Body of pancreas (tissue), 4 donors: Measurements from ENCODE around the gene CD46. TPM values are rescaled to one million over a fixed set of nuclear protein-coding genes. Genes with fewer than 3 reads are reported as not detected.

Experiments used
- ATAC-seq: fragments of 150-250 bp; one replicate; pipeline ENCODE4 v1.9.1; 2016
- DNase-seq, 4 donors: peaks; one replicate each; pipeline ENCODE4 v3.0.0-alpha.2; 2019
- H3K27ac ChIP-seq, 4 donors: fragments of 200-600 bp; sonication (generic); 1 replicate in 3 of 4; 2 replicates in 1 of 4; pipeline versions ENCODE4 v1.5.1 to v1.6.1; 2016 to 2019; ENCODE audit warnings: mild to moderate bottlenecking in 1 of 4, mixed read lengths in 1 of 4, moderate library complexity in 1 of 4
- H3K27me3 ChIP-seq, 2 donors: fragments of 200-600 bp; sonication (generic); one replicate each; pipeline ENCODE4 v1.6.0; 2016; ENCODE audit warnings: mild to moderate bottlenecking in 1 of 2
- H3K36me3 ChIP-seq, 2 donors: fragments of 200-600 bp; sonication (generic); replicated peaks in 1 of 2; 2 replicates each; pipeline ENCODE4 v1.5.1; 2016; ENCODE audit warnings: low read depth in 2 of 2; ENCODE audit not compliant: insufficient read depth in 1 of 2
- H3K4me1 ChIP-seq: fragments of 200-600 bp; sonication (generic); one replicate; pipeline ENCODE4 v1.6.0; 2016
- H3K4me3 ChIP-seq, 2 donors: fragments of 200-600 bp; sonication (generic); 1 replicate in 1 of 2; 2 replicates in 1 of 2; pipeline ENCODE4 v1.5.1; 2016 to 2019
- H3K9me3 ChIP-seq, 3 donors: fragments of 200-600 bp; sonication (generic); 1 replicate in 2 of 3; 2 replicates in 1 of 3; pipeline ENCODE4 v1.5.1; 2016
- CTCF ChIP-seq, 7 experiments: fragments of 450-650 bp in 4 of 7; fragments of 200-600 bp in 3 of 7; sonication (generic) in 3 of 7; IDR thresholded peaks; one replicate each; pipeline ENCODE4 v1.5.1; 2016 to 2019; ENCODE audit warnings: antibody characterized with exemption in 7 of 7
- POLR2A ChIP-seq, 3 donors: fragments of 450-650 bp; IDR thresholded peaks; one replicate each; pipeline ENCODE4 v1.6.1; 2016; ENCODE audit warnings: antibody characterized with exemption in 3 of 3, mild to moderate bottlenecking in 2 of 3
- WGBS, 2 donors: methylation state at CpG; one replicate each; pipeline ENCODE4 v1.1.5; 2017; 5-methylcytosine and 5-hydroxymethylcytosine counted together
- intact Hi-C: fragments of 100-400 bp; cut with DNase I; formaldehyde crosslinking; loops from one replicate; pipeline ENCODE4 v1.15.1; 2023
- total RNA-seq, 2 donors: library from RNA; depleted of rRNA; stranded (reverse); fragments of >200 nt; gene quantifications; one replicate each; pipeline ENCODE4 v1.1.0, GENCODE V29; 2016

The CD46 gene
- total RNA-seq, 2 donors from 2014 or later, result 162 to 175 TPM

- Histone ChIP-seq H3K4me3 (no peak overlapping the region), H3K9me3 (no peaks in the 10 kb centered on the region), H3K27ac (peak overlapping the region; percentile 70 to 99 (median 98)), H3K36me3 (no peaks in the 10 kb centered on the region), H3K27me3 (no peaks in the 10 kb centered on the region), H3K4me1 (peaks cover 72% of the 10 kb centered on the region)
- TF ChIP-seq POLR2A (IDR thresholded peaks at IDR 0.05) (no peak), CTCF (IDR thresholded peaks at IDR 0.05) (no peak)
- intact Hi-C loops, result no loop called here
- peak in 2 of 4 donors; percentile 41 to 84 for DNase-seq
- no peak for ATAC-seq
- WGBS, 2 donors, result 56 to 83% methylated on average over 18 of the region's 18 CpGs
Observed at GRCh38 chr1:207825719-207826556, 74.1 kb downstream of the CD46 start.

- H3K9me3 ChIP-seq, result no peaks in the 10 kb centered on the region
- DNase-seq, result peak; percentile 48 to 75 (median 51)
- H3K4me3 ChIP-seq, result no peak overlapping the region
- no peak for ATAC-seq
- peak overlapping the region; percentile 70 to 99 (median 98) for H3K27ac ChIP-seq
- no peaks in the 10 kb centered on the region for H3K36me3 ChIP-seq
- H3K4me1 ChIP-seq, result peaks cover 75% of the 10 kb centered on the region
- no peaks in the 10 kb centered on the region for H3K27me3 ChIP-seq
- WGBS, 2 donors, result 8 to 14% methylated on average over 15 to 18 of the region's 18 CpGs
- peak in 2 of 3 donors; percentile 48 to 63 for TF ChIP-seq POLR2A (IDR thresholded peaks at IDR 0.05)
- no peak for TF ChIP-seq CTCF (IDR thresholded peaks at IDR 0.05)
- intact Hi-C loops, result no loop called here
Observed at GRCh38 chr1:207826557-207827487, 75.0 kb downstream of the CD46 start.

- peaks cover 78% of the 10 kb centered on the region for H3K4me1 ChIP-seq
- intact Hi-C loops, result no loop called here
- no peaks in the 10 kb centered on the region for H3K36me3 ChIP-seq
- WGBS, 2 donors, result 85 to 91% methylated on average over 2 of the region's 2 CpGs
- no peak for ATAC-seq
- peak overlapping the region; percentile 70 to 99 (median 98) for H3K27ac ChIP-seq
- no peak overlapping the region for H3K4me3 ChIP-seq
- no peaks in the 10 kb centered on the region for H3K9me3 ChIP-seq
- H3K27me3 ChIP-seq, result no peaks in the 10 kb centered on the region
- no peak for DNase-seq
- TF ChIP-seq POLR2A (IDR thresholded peaks at IDR 0.05) (no peak), CTCF (IDR thresholded peaks at IDR 0.05) (no peak)
Observed at GRCh38 chr1:207827488-207827830, 75.6 kb downstream of the CD46 start.

- WGBS, 2 donors, result 67 to 85% methylated on average over 5 of the region's 5 CpGs
- TF ChIP-seq CTCF (IDR thresholded peaks at IDR 0.05), result no peak
- no peak for TF ChIP-seq POLR2A (IDR thresholded peaks at IDR 0.05)
- no peak overlapping the region for H3K4me3 ChIP-seq
- H3K27ac ChIP-seq, result peak overlapping the region in 3 of 4 donors; percentile 53 to 97 (median 65)
- H3K9me3 ChIP-seq, result no peaks in the 10 kb centered on the region
- intact Hi-C loops, result no loop called here
- ATAC-seq (no peak), DNase-seq (no peak)
- H3K36me3 ChIP-seq, result no peaks in the 10 kb centered on the region
- H3K27me3 ChIP-seq, result no peaks in the 10 kb centered on the region
- H3K4me1 ChIP-seq, result peaks cover 78% of the 10 kb centered on the region
Observed at GRCh38 chr1:207828046-207828445, 76.2 kb downstream of the CD46 start.
